Peyer's patch (tissue), 4 donors: Measurements from ENCODE around the gene AMZ2.

ENCODE experiments used
- POLR2A ChIP-seq, 2 donors: fragments of 450-650 bp; IDR thresholded peaks; one replicate each; pipeline ENCODE4 v1.5.1; 2017; ENCODE audit warnings: antibody characterized with exemption in 2 of 2, mild to moderate bottlenecking in 2 of 2, moderate library complexity in 2 of 2
- TF ChIP-seq, protein P1 (sequence below), 6 experiments: fragments of 450-650 bp in 4 of 6; fragments of 200-600 bp in 2 of 6; sonication (generic) in 1 of 6; IDR thresholded peaks; one replicate each; pipeline ENCODE4 v1.5.1; 2017 to 2019; ENCODE audit warnings: antibody characterized with exemption in 6 of 6, mild to moderate bottlenecking in 3 of 6, moderate library complexity in 1 of 6

DNA sequence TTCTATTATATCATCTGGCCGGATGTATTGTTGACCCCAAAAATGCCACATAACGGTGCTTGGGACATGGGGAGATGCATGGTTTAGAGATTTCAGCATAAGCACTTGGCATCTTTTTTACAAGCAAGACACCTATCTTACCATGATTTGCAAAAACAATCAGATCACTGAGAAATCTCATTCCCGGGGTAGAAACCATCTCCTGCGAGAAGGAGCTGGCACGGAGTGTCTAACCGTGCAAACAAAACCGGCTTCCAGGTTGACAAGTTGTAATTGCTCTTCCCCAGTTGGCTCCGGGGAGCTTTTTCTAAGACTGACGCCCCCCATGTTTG lies 42.1 kb downstream of the AMZ2 start:
- TF ChIP-seq, protein P1, sequence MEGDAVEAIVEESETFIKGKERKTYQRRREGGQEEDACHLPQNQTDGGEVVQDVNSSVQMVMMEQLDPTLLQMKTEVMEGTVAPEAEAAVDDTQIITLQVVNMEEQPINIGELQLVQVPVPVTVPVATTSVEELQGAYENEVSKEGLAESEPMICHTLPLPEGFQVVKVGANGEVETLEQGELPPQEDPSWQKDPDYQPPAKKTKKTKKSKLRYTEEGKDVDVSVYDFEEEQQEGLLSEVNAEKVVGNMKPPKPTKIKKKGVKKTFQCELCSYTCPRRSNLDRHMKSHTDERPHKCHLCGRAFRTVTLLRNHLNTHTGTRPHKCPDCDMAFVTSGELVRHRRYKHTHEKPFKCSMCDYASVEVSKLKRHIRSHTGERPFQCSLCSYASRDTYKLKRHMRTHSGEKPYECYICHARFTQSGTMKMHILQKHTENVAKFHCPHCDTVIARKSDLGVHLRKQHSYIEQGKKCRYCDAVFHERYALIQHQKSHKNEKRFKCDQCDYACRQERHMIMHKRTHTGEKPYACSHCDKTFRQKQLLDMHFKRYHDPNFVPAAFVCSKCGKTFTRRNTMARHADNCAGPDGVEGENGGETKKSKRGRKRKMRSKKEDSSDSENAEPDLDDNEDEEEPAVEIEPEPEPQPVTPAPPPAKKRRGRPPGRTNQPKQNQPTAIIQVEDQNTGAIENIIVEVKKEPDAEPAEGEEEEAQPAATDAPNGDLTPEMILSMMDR (IDR thresholded peaks at IDR 0.05) = no peak
- TF ChIP-seq POLR2A (IDR thresholded peaks at IDR 0.05) = no peak
